Astrocyte (in vitro differentiated cells and primary cell): ENCODE measurements around the gene FITM2.

Experiments
- CTCF ChIP-seq: IDR thresholded peaks from 2 replicates; pipeline ENCODE4 v1.5.1; 2011; ENCODE audit warnings: low read depth, mild to moderate bottlenecking, inconsistent platforms, low read length, moderate library complexity; ENCODE audit not compliant: insufficient read depth
- EZH2 ChIP-seq: IDR thresholded peaks from 2 replicates; pipeline ENCODE4 v1.6.1; 2012; ENCODE audit warnings: mild to moderate bottlenecking, low read length, inconsistent platforms; ENCODE audit not compliant: insufficient read depth

GRCh38 chr20:44280387-44280786 lies 30.6 kb downstream of the FITM2 start:
- no peak for TF ChIP-seq CTCF
- no peak for TF ChIP-seq EZH2
